HG02588 (cell line): ENCODE results near the gene LPP.
"Not testable (repeated sequence)": the region's sequence is repeated elsewhere in the genome, so short reads cannot be mapped to it uniquely, and the experiment has no call there.

ENCODE experiments used
- ATAC-seq: cut with Tn5 transposase; IDR thresholded peaks from one replicate; pipeline ENCODE4 v1.9.1; 2021; ENCODE audit warnings: mild to moderate bottlenecking, moderate library complexity; ENCODE audit not compliant: unreplicated experiment

Gene LPP

GRCh38 chr3:188605905-188606304, 451.9 kb downstream of the LPP start:
- no peak for ATAC-seq

GRCh38 chr3:188607805-188608315, 453.9 kb downstream of the LPP start:
- ATAC-seq, result no peak

GRCh38 chr3:188608401-188608800, 454.4 kb downstream of the LPP start:
- no peak for ATAC-seq

GRCh38 chr3:188613721-188614120, 459.8 kb downstream of the LPP start:
- ATAC-seq, result not testable (repeated sequence)

GRCh38 chr3:188617270-188617669, 463.3 kb downstream of the LPP start:
- no peak for ATAC-seq

- ATAC-seq, result no peak
These were observed 464.2 kb downstream of the LPP start for GRCh38 chr3:188617988-188618701.

GRCh38 chr3:188620752-188621151, 466.8 kb downstream of the LPP start:
- no peak for ATAC-seq

GRCh38 chr3:188624384-188624783, 470.4 kb downstream of the LPP start:
- ATAC-seq, result no peak

GRCh38 chr3:188624828-188625227, 470.9 kb downstream of the LPP start:
- no peak for ATAC-seq

GRCh38 chr3:188627652-188628051, 473.7 kb downstream of the LPP start:
- ATAC-seq, result no peak

- no peak for ATAC-seq
These were observed 477.5 kb downstream of the LPP start for GRCh38 chr3:188631291-188632010.

GRCh38 chr3:188633206-188633605, 479.2 kb downstream of the LPP start:
- ATAC-seq, result no peak

- no peak for ATAC-seq
These were observed 480.3 kb downstream of the LPP start for GRCh38 chr3:188634285-188634684.

GRCh38 chr3:188635258-188636042, 481.5 kb downstream of the LPP start:
- no peak for ATAC-seq

GRCh38 chr3:188636292-188636691, 482.3 kb downstream of the LPP start:
- not testable (repeated sequence) for ATAC-seq

- ATAC-seq, result no peak
These were observed 487.1 kb downstream of the LPP start for GRCh38 chr3:188641076-188641475.

- ATAC-seq, result no peak
These were observed 489.8 kb downstream of the LPP start for GRCh38 chr3:188643736-188644135.

GRCh38 chr3:188646592-188646991, 492.6 kb downstream of the LPP start:
- no peak for ATAC-seq

GRCh38 chr3:188647237-188647636, 493.3 kb downstream of the LPP start:
- ATAC-seq, result no peak

GRCh38 chr3:188649521-188649920, 495.6 kb downstream of the LPP start:
- no peak for ATAC-seq

- ATAC-seq, result no peak
These were observed 502.4 kb downstream of the LPP start for GRCh38 chr3:188656196-188656982.
